Upper lobe of left lung (tissue), 6 donors: ENCODE results near the gene TTLL8. TPM values are rescaled to one million over a fixed set of nuclear protein-coding genes. Genes with fewer than 3 reads are reported as not detected.

Source experiments
- ATAC-seq, 2 donors: fragments of 200-7000 bp; cut with Tn5 transposase; one replicate each; pipeline ENCODE4 v1.9.1; 2022; ENCODE audit warnings: mild to moderate bottlenecking in 2 of 2, moderate library complexity in 2 of 2; ENCODE audit not compliant: low FRiP score in 2 of 2
- DNase-seq, 2 donors: peaks; one replicate each; pipeline ENCODE4 v3.0.0-alpha.2; 2019 to 2020
- H3K27ac ChIP-seq, 4 donors: fragments of 200-600 bp; sonication (generic); one replicate each; pipeline ENCODE4 v1.5.1; 2016 to 2019
- H3K27me3 ChIP-seq, 4 donors: fragments of 200-600 bp; sonication (generic); one replicate each; pipeline ENCODE4 v1.5.1; 2017 to 2019
- H3K36me3 ChIP-seq, 4 donors: fragments of 200-600 bp; sonication (generic); one replicate each; pipeline ENCODE4 v1.5.1; 2016 to 2019
- H3K4me1 ChIP-seq, 4 donors: fragments of 200-600 bp; sonication (generic); one replicate each; pipeline ENCODE4 v1.5.1; 2018 to 2019
- H3K4me3 ChIP-seq, 4 donors: fragments of 200-600 bp; sonication (generic); one replicate each; pipeline ENCODE4 v1.5.1; 2017 to 2019; ENCODE audit warnings: mild to moderate bottlenecking in 2 of 4, moderate library complexity in 1 of 4
- H3K9me3 ChIP-seq, 4 donors: fragments of 200-600 bp; sonication (generic); one replicate each; pipeline ENCODE4 v1.5.1; 2018 to 2019
- CTCF ChIP-seq, 6 experiments: fragments of 450-650 bp in 4 of 6; fragments of 200-600 bp in 2 of 6; sonication (generic) in 2 of 6; IDR thresholded peaks; one replicate each; pipeline ENCODE4 v1.5.1; 2016 to 2019; ENCODE audit warnings: antibody characterized with exemption in 6 of 6
- EP300 ChIP-seq, 4 donors: sonication (generic); formaldehyde crosslinking; IDR thresholded peaks; one replicate each; pipeline ENCODE4 v1.5.1; 2017; ENCODE audit warnings: antibody characterized with exemption in 4 of 4, control low read depth in 2 of 4
- POLR2A ChIP-seq, 4 donors: fragments of 450-650 bp; IDR thresholded peaks; one replicate each; pipeline ENCODE4 v1.5.1; 2016 to 2017; ENCODE audit warnings: antibody characterized with exemption in 4 of 4, mild to moderate bottlenecking in 2 of 4
- POLR2AphosphoS5 ChIP-seq, 2 donors: sonication (generic); formaldehyde crosslinking; IDR thresholded peaks; one replicate each; pipeline ENCODE4 v1.5.1; 2017; ENCODE audit warnings: antibody characterized with exemption in 2 of 2
- WGBS, 2 donors: methylation state at CpG; one replicate each; pipeline ENCODE4 v1.1.5; 2017 to 2018; 5-methylcytosine and 5-hydroxymethylcytosine counted together
- total RNA-seq, 6 donors: library from RNA; depleted of rRNA in 4 of 6; stranded (reverse); fragments of >200 nt in 4 of 6; gene quantifications; one replicate each; pipeline versions ENCODE4 v1.1.0 to v1.2.1, GENCODE V29; 2016 to 2021
- donor health status: DM: no; HTN: no; CAD: no; lungs with moderate emphysema.
- donor health status: DM: no; HTN: yes; CAD: no; lungs with severe emphysema.

The TTLL8 gene
- total RNA-seq, 6 donors from 2014 or later, result not detected

GRCh38 chr22:49968831-49969661 is 89.1 kb downstream of the TTLL8 start:
- ATAC-seq, result no peak
- Histone ChIP-seq H3K27ac (peak overlapping the region; percentile 95 to 98 (median 96)), H3K4me1 (peaks cover 68 to 85% (median 74%) of the 10 kb centered on the region in 4 donors), H3K27me3 (no peaks in the 10 kb centered on the region), H3K9me3 (no peaks in the 10 kb centered on the region), H3K4me3 (no peak overlapping the region), H3K36me3 (peaks cover 3 to 18% (median 12%) of the 10 kb centered on the region in 4 donors)
- WGBS, 2 donors, result 80% methylated on average over 1 of the region's 16 CpGs; no CpG with 5 or more reads in 1 of the 2 donors
- DNase-seq, result peak in 1 of 2 donors; percentile 80
- TF ChIP-seq EP300 (IDR thresholded peaks at IDR 0.05) (no peak), POLR2A (IDR thresholded peaks at IDR 0.05) (peak in 1 of 4 donors; percentile 14), CTCF (IDR thresholded peaks at IDR 0.05) (no peak), POLR2AphosphoS5 (IDR thresholded peaks at IDR 0.05) (no peak)

Other genes starting within 250 kb of the TTLL8 start
- gene BRD1, start 230.4 kb downstream of the TTLL8 start, total RNA-seq, result 100 to 1,000 TPM in 1 of 6 donors, 10 to 100 TPM in 5; 38.9 to 141 (median 43.0) TPM
- gene ZBED4, start 204.5 kb downstream of the TTLL8 start, total RNA-seq, result 10 to 100 TPM; 10.8 to 19.9 (median 15.5) TPM
- 10 to 100 TPM; 14.2 to 32.5 (median 22.3) TPM for gene ALG12, start 139.9 kb downstream of the TTLL8 start, total RNA-seq
- gene CRELD2, start 139.7 kb downstream of the TTLL8 start, total RNA-seq, result 10 to 100 TPM; 31.2 to 72.6 (median 46.9) TPM
- gene PIM3, start 97.5 kb downstream of the TTLL8 start, total RNA-seq, result 100 to 1,000 TPM; 131 to 246 (median 156) TPM
- under 1 TPM in 1 of 6 donors, not detected in 5; 0.06 TPM for gene IL17REL, start 45.5 kb downstream of the TTLL8 start, total RNA-seq
- gene MLC1, start 27.1 kb upstream of the TTLL8 start, total RNA-seq, result 1 to 10 TPM in 4 of 6 donors, under 1 TPM in 2; 0.78 to 3.1 (median 1.2) TPM
- gene MOV10L1, start 31.7 kb upstream of the TTLL8 start, total RNA-seq, result 1 to 10 TPM in 3 of 6 donors, under 1 TPM in 2, not detected in 1; 0.47 to 3.1 (median 1.8) TPM
- 10 to 100 TPM in 3 of 6 donors, 1 to 10 TPM in 3; 1.9 to 16.8 (median 7.1) TPM for gene PANX2, start 112.4 kb upstream of the TTLL8 start, total RNA-seq
- 10 to 100 TPM; 32.9 to 88.0 (median 56.3) TPM for gene TRABD, start 127.6 kb upstream of the TTLL8 start, total RNA-seq
- gene SELENOO, start 142.7 kb upstream of the TTLL8 start, total RNA-seq, result 100 to 1,000 TPM in 1 of 6 donors, 10 to 100 TPM in 5; 23.1 to 102 (median 28.9) TPM
- 100 to 1,000 TPM in 2 of 6 donors, 10 to 100 TPM in 4; 43.2 to 216 (median 52.4) TPM for gene TUBGCP6, start 186.7 kb upstream of the TTLL8 start, total RNA-seq
- gene HDAC10, start 193.0 kb upstream of the TTLL8 start, total RNA-seq, result 100 to 1,000 TPM in 1 of 6 donors, 10 to 100 TPM in 5; 33.0 to 202 (median 53.1) TPM
- gene MAPK12, start 203.4 kb upstream of the TTLL8 start, total RNA-seq, result 10 to 100 TPM in 3 of 6 donors, 1 to 10 TPM in 3; 3.1 to 19.2 (median 10.1) TPM
- 10 to 100 TPM in 1 of 6 donors, 1 to 10 TPM in 5; 3.1 to 27.3 (median 8.6) TPM for gene MAPK11, start 212.1 kb upstream of the TTLL8 start, total RNA-seq
- 100 to 1,000 TPM; 218 to 407 (median 313) TPM for gene PLXNB2, start 249.3 kb upstream of the TTLL8 start, total RNA-seq